HepG2 (cell line): ENCODE measurements around the gene GIPC2.

Experiments used
- ESRRA ChIP-seq: sonication (generic); formaldehyde crosslinking; IDR thresholded peaks from 2 replicates; pipeline ENCODE4 v1.5.1; 2020; ENCODE audit warnings: mild to moderate bottlenecking, low read depth, missing genetic modification reagents
- HOXA9 ChIP-seq: sonication (generic); formaldehyde crosslinking; IDR thresholded peaks from 2 replicates; pipeline ENCODE4 v1.8.1; 2022; ENCODE audit warnings: missing genetic modification reagents, mild to moderate bottlenecking, moderate library complexity, borderline replicate concordance
- JUNB ChIP-seq: sonication (generic); formaldehyde crosslinking; IDR thresholded peaks from 2 replicates; pipeline ENCODE4 v1.8.0; 2022; ENCODE audit warnings: missing genetic modification reagents, mild to moderate bottlenecking, borderline replicate concordance
- NR2C2 ChIP-seq: sonication (generic); formaldehyde crosslinking; IDR thresholded peaks from 2 replicates; pipeline ENCODE4 v1.4.0; 2020; ENCODE audit warnings: missing genetic modification reagents, mild to moderate bottlenecking, moderate library complexity, borderline replicate concordance
- POLR2AphosphoS2 ChIP-seq: IDR thresholded peaks from 2 replicates; pipeline ENCODE4 v1.6.1; 2011; ENCODE audit warnings: low read depth, low read length, improper control_type of control experiment
- ZNF790 ChIP-seq: sonication (generic); formaldehyde crosslinking; IDR thresholded peaks from 2 replicates; pipeline ENCODE4 v1.8.0; 2022; ENCODE audit warnings: missing genetic modification reagents, mild to moderate bottlenecking, borderline replicate concordance
- TF ChIP-seq, protein P1 (sequence below): sonication (generic); formaldehyde crosslinking; IDR thresholded peaks from 2 replicates; pipeline ENCODE4 v1.5.0; 2020; ENCODE audit warnings: missing genetic modification reagents
- TF ChIP-seq, protein P2 (sequence below): sonication (generic); formaldehyde crosslinking; IDR thresholded peaks from 2 replicates; pipeline ENCODE4 v1.5.0; 2020; ENCODE audit warnings: mild to moderate bottlenecking, missing genetic modification reagents, moderate library complexity
- TF ChIP-seq, protein P3 (sequence below): IDR thresholded peaks from 2 replicates; pipeline ENCODE4 v1.6.1; 2012; ENCODE audit warnings: inconsistent platforms
- TF ChIP-seq, protein P4 (sequence below): sonication (generic); formaldehyde crosslinking; IDR thresholded peaks from 2 replicates; pipeline ENCODE4 v1.9.0; 2022; ENCODE audit warnings: low read depth, missing genetic modification reagents

DNA sequence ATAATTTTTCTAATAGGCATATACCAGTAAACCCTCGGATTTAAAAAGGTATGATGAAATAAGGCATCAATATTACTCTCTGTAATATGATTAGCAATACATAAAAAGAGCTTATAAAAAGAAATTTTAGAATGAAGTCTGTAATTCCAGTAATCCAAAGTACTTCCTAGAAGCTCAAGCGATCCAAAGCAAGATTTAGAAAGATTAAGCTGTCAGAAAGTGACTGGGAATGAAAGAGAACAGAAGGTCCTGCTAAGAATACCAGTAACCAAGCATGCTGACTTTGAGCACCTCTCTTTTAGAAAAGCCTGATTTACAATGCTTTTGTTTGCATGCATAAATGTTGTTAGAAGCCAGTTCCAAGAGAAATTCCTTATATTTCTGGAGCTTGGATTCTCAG is 125.1 kb downstream of the GIPC2 start:
- TF ChIP-seq, protein P1, sequence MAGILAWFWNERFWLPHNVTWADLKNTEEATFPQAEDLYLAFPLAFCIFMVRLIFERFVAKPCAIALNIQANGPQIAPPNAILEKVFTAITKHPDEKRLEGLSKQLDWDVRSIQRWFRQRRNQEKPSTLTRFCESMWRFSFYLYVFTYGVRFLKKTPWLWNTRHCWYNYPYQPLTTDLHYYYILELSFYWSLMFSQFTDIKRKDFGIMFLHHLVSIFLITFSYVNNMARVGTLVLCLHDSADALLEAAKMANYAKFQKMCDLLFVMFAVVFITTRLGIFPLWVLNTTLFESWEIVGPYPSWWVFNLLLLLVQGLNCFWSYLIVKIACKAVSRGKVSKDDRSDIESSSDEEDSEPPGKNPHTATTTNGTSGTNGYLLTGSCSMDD (CRISPR knock-in tag) = no peak
- TF ChIP-seq NR2C2 (CRISPR knock-in tag) (no peak), JUNB (CRISPR knock-in tag) (no peak), HOXA9 (CRISPR knock-in tag) (no peak), ESRRA (no peak), ZNF790 (no peak), POLR2AphosphoS2 (no peak)
- TF ChIP-seq, protein P2, sequence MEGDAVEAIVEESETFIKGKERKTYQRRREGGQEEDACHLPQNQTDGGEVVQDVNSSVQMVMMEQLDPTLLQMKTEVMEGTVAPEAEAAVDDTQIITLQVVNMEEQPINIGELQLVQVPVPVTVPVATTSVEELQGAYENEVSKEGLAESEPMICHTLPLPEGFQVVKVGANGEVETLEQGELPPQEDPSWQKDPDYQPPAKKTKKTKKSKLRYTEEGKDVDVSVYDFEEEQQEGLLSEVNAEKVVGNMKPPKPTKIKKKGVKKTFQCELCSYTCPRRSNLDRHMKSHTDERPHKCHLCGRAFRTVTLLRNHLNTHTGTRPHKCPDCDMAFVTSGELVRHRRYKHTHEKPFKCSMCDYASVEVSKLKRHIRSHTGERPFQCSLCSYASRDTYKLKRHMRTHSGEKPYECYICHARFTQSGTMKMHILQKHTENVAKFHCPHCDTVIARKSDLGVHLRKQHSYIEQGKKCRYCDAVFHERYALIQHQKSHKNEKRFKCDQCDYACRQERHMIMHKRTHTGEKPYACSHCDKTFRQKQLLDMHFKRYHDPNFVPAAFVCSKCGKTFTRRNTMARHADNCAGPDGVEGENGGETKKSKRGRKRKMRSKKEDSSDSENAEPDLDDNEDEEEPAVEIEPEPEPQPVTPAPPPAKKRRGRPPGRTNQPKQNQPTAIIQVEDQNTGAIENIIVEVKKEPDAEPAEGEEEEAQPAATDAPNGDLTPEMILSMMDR (CRISPR knock-in tag) = no peak
- TF ChIP-seq, protein P3, sequence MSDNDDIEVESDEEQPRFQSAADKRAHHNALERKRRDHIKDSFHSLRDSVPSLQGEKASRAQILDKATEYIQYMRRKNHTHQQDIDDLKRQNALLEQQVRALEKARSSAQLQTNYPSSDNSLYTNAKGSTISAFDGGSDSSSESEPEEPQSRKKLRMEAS = no peak
- TF ChIP-seq, protein P4, sequence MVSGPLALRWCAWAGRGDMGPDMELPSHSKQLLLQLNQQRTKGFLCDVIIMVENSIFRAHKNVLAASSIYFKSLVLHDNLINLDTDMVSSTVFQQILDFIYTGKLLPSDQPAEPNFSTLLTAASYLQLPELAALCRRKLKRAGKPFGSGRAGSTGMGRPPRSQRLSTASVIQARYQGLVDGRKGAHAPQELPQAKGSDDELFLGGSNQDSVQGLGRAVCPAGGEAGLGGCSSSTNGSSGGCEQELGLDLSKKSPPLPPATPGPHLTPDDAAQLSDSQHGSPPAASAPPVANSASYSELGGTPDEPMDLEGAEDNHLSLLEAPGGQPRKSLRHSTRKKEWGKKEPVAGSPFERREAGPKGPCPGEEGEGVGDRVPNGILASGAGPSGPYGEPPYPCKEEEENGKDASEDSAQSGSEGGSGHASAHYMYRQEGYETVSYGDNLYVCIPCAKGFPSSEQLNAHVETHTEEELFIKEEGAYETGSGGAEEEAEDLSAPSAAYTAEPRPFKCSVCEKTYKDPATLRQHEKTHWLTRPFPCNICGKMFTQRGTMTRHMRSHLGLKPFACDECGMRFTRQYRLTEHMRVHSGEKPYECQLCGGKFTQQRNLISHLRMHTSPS (CRISPR knock-in tag) = no peak
